ENCODE results near the gene LRRTM2.

Gene LRRTM2

DNA sequence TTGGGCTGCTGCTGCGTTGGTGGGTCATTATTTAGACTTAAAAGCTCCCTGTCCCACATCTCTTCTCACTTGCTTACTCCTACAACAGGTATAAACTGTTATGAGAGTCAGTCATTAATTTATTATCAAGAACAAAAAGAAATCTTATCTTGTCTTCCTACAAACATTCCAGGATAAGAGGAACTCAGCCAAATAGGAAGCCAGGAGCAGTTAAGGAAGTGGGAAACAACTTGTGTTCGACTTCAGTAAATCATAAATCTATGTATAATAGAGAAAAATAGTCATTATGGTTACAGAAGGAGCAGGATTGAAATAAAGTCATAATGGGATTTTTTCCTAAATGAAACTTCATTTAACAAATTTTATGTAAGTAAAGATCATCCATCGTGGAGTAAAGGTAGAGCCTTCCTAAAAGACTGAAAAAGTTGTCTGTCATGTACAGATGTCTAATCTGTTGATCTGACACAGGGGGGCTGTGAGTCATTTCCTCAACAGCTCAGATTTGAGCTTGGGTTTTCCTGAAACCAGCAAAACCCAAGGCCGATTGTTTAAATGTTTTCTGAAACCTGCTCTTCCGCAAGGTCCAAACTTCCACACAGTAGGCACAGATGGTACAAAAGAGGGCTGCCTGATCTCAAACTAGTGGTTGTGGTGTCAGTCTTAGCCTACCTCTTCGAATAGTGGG is 25.3 kb upstream of the LRRTM2 start:
- ATAC-seq = peak; percentile 61
- TF ChIP-seq, protein P1, sequence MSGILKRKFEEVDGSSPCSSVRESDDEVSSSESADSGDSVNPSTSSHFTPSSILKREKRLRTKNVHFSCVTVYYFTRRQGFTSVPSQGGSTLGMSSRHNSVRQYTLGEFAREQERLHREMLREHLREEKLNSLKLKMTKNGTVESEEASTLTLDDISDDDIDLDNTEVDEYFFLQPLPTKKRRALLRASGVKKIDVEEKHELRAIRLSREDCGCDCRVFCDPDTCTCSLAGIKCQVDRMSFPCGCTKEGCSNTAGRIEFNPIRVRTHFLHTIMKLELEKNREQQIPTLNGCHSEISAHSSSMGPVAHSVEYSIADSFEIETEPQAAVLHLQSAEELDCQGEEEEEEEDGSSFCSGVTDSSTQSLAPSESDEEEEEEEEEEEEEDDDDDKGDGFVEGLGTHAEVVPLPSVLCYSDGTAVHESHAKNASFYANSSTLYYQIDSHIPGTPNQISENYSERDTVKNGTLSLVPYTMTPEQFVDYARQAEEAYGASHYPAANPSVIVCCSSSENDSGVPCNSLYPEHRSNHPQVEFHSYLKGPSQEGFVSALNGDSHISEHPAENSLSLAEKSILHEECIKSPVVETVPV (CRISPR knock-in tag; IDR thresholded peaks at IDR 0.05) = no peak
- TF ChIP-seq ZNF8 (CRISPR knock-in tag; IDR thresholded peaks at IDR 0.05) (no peak), RARB (CRISPR knock-in tag; IDR thresholded peaks at IDR 0.05) (no peak), TOX (CRISPR knock-in tag; IDR thresholded peaks at IDR 0.05; ENCODE audit: borderline replicate concordance) (no peak), BACH2 (CRISPR knock-in tag; IDR thresholded peaks at IDR 0.05; ENCODE audit: borderline replicate concordance) (no peak), ISL1 (CRISPR knock-in tag; IDR thresholded peaks at IDR 0.05) (no peak), CSDC2 (CRISPR knock-in tag; IDR thresholded peaks at IDR 0.05) (no peak), PATZ1 (CRISPR knock-in tag; IDR thresholded peaks at IDR 0.05; ENCODE audit: borderline replicate concordance) (no peak), ZNF70 (CRISPR knock-in tag; IDR thresholded peaks at IDR 0.05) (no peak), ZFP30 (CRISPR knock-in tag; IDR thresholded peaks at IDR 0.05) (no peak), GLIS3 (CRISPR knock-in tag; IDR thresholded peaks at IDR 0.05) (no peak), ARNTL (CRISPR knock-in tag; IDR thresholded peaks at IDR 0.05; ENCODE audit: borderline replicate concordance, low read depth) (no peak), ZNF565 (CRISPR knock-in tag; conservative IDR thresholded peaks at IDR 0.05; ENCODE audit: low read depth) (no peak), ZFP3 (CRISPR knock-in tag; IDR thresholded peaks at IDR 0.05) (no peak), ZC3H10 (CRISPR knock-in tag; IDR thresholded peaks at IDR 0.05) (no peak), SNAI2 (CRISPR knock-in tag; IDR thresholded peaks at IDR 0.05) (no peak), PPARA (CRISPR knock-in tag; IDR thresholded peaks at IDR 0.05; ENCODE audit: borderline replicate concordance) (no peak), POU6F1 (CRISPR knock-in tag; IDR thresholded peaks at IDR 0.05; ENCODE audit: borderline replicate concordance, low read depth) (no peak)
- TF ChIP-seq, protein P2, sequence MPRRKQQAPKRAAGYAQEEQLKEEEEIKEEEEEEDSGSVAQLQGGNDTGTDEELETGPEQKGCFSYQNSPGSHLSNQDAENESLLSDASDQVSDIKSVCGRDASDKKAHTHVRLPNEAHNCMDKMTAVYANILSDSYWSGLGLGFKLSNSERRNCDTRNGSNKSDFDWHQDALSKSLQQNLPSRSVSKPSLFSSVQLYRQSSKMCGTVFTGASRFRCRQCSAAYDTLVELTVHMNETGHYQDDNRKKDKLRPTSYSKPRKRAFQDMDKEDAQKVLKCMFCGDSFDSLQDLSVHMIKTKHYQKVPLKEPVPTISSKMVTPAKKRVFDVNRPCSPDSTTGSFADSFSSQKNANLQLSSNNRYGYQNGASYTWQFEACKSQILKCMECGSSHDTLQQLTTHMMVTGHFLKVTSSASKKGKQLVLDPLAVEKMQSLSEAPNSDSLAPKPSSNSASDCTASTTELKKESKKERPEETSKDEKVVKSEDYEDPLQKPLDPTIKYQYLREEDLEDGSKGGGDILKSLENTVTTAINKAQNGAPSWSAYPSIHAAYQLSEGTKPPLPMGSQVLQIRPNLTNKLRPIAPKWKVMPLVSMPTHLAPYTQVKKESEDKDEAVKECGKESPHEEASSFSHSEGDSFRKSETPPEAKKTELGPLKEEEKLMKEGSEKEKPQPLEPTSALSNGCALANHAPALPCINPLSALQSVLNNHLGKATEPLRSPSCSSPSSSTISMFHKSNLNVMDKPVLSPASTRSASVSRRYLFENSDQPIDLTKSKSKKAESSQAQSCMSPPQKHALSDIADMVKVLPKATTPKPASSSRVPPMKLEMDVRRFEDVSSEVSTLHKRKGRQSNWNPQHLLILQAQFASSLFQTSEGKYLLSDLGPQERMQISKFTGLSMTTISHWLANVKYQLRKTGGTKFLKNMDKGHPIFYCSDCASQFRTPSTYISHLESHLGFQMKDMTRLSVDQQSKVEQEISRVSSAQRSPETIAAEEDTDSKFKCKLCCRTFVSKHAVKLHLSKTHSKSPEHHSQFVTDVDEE (CRISPR knock-in tag; IDR thresholded peaks at IDR 0.05) = no peak
- TF ChIP-seq, protein P3, sequence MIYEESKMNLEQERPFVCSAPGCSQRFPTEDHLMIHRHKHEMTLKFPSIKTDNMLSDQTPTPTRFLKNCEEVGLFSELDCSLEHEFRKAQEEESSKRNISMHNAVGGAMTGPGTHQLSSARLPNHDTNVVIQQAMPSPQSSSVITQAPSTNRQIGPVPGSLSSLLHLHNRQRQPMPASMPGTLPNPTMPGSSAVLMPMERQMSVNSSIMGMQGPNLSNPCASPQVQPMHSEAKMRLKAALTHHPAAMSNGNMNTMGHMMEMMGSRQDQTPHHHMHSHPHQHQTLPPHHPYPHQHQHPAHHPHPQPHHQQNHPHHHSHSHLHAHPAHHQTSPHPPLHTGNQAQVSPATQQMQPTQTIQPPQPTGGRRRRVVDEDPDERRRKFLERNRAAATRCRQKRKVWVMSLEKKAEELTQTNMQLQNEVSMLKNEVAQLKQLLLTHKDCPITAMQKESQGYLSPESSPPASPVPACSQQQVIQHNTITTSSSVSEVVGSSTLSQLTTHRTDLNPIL (CRISPR knock-in tag; IDR thresholded peaks at IDR 0.05; ENCODE audit: low read depth) = no peak

GRCh38 chr5:138898742-138899141 is 23.6 kb upstream of the LRRTM2 start:
- no peak for TF ChIP-seq PATZ1 (CRISPR knock-in tag; IDR thresholded peaks at IDR 0.05; ENCODE audit: borderline replicate concordance)
- peak; percentile 91 for TF ChIP-seq ZFP30 (CRISPR knock-in tag; IDR thresholded peaks at IDR 0.05)
- no peak for ATAC-seq
